ENCODE data around the gene BORCS5.

GRCh38 chr12:12428961-12429657 is 72.2 kb downstream of the BORCS5 start:
- TF ChIP-seq, protein P1, sequence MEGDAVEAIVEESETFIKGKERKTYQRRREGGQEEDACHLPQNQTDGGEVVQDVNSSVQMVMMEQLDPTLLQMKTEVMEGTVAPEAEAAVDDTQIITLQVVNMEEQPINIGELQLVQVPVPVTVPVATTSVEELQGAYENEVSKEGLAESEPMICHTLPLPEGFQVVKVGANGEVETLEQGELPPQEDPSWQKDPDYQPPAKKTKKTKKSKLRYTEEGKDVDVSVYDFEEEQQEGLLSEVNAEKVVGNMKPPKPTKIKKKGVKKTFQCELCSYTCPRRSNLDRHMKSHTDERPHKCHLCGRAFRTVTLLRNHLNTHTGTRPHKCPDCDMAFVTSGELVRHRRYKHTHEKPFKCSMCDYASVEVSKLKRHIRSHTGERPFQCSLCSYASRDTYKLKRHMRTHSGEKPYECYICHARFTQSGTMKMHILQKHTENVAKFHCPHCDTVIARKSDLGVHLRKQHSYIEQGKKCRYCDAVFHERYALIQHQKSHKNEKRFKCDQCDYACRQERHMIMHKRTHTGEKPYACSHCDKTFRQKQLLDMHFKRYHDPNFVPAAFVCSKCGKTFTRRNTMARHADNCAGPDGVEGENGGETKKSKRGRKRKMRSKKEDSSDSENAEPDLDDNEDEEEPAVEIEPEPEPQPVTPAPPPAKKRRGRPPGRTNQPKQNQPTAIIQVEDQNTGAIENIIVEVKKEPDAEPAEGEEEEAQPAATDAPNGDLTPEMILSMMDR (IDR thresholded peaks at IDR 0.05): no peak
- TF ChIP-seq POLR2A (IDR thresholded peaks at IDR 0.05): no peak
